Measurements from ENCODE around the gene TTC16. TPM values are rescaled to one million over a fixed set of nuclear protein-coding genes. Genes with fewer than 3 reads are reported as not detected.

Gene TTC16
- total and polyA plus RNA-seq, 2 of the 8 experiments (the other 6 are each of a cell fraction or from before 2014, with no cell fraction given): 0.03 TPM; not detected in 1

DNA sequence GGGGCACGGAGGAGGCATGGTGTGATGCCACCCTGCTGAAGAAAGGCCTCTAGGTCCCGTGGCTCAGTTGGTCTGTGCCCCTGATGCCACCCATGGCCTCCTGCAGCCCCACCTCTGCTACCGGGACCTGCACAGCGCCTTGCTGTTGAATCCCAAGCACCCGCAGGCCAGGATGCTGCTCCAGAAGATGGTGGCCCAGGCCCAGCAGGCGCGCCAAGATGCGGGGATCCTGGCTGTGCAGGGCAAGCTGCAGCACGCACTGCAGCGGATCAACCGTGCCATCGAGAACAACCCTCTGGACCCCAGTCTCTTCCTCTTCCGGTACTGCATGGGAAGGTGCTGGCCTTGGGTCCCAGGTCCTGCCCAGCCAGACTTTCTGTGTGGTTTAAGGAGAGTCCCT lies 7.1 kb downstream of the TTC16 start:
- no peak overlapping the region for H3K23ac ChIP-seq (ENCODE audit: insufficient read length)
- no peak overlapping the region for H3K4ac ChIP-seq (replicated peaks; ENCODE audit: insufficient read length, low read depth, low read length)
- no peak overlapping the region for H3K27ac ChIP-seq (ENCODE audit: low read depth, low read length)
- H2BK120ac ChIP-seq (replicated peaks; ENCODE audit: low read depth, low read length): no peak overlapping the region
- H4K91ac ChIP-seq (replicated peaks; ENCODE audit: insufficient read length, low read length): no peak overlapping the region
- H2AK5ac ChIP-seq (ENCODE audit: low read depth, low read length): 0 out of 2 replicates have a peak overlapping the region, but pooled peaks have one; percentile 33
- H3K23me2 ChIP-seq (ENCODE audit: low read depth, low read length): no peaks in the 10 kb centered on the region
- DNase-seq (ENCODE audit: low read depth in 1 of 2, low spot score in 2 of 2) (no peak), FAIRE-seq (no peak)
- no peak overlapping the region; the same call in 1 of the 2 replicates for H2BK5ac ChIP-seq (ENCODE audit: low read depth, low read length)
- H3K4me2 ChIP-seq (ENCODE audit: insufficient read depth in 1 of 2, low read depth in 2 of 2, low read length in 2 of 2): no peak overlapping the region
- no peak for TF ChIP-seq TAF1 (IDR thresholded peaks at IDR 0.05; ENCODE audit: low read depth, low read length)
- no peak for TF ChIP-seq BRCA1 (IDR thresholded peaks at IDR 0.05; ENCODE audit: low read depth, low read length)
- TF ChIP-seq, protein P1, sequence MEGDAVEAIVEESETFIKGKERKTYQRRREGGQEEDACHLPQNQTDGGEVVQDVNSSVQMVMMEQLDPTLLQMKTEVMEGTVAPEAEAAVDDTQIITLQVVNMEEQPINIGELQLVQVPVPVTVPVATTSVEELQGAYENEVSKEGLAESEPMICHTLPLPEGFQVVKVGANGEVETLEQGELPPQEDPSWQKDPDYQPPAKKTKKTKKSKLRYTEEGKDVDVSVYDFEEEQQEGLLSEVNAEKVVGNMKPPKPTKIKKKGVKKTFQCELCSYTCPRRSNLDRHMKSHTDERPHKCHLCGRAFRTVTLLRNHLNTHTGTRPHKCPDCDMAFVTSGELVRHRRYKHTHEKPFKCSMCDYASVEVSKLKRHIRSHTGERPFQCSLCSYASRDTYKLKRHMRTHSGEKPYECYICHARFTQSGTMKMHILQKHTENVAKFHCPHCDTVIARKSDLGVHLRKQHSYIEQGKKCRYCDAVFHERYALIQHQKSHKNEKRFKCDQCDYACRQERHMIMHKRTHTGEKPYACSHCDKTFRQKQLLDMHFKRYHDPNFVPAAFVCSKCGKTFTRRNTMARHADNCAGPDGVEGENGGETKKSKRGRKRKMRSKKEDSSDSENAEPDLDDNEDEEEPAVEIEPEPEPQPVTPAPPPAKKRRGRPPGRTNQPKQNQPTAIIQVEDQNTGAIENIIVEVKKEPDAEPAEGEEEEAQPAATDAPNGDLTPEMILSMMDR (IDR thresholded peaks at IDR 0.05; ENCODE audit: control extremely low read depth in 1 of 3, insufficient read depth in 1 of 3, low read depth in 1 of 3, low read length in 3 of 3): no peak
- no peak for TF ChIP-seq SP4 (IDR thresholded peaks at IDR 0.05; ENCODE audit: low read length)
- no peak for TF ChIP-seq GTF2F1 (IDR thresholded peaks at IDR 0.05; ENCODE audit: borderline replicate concordance, low read depth, low read length)
- TF ChIP-seq, protein P2, sequence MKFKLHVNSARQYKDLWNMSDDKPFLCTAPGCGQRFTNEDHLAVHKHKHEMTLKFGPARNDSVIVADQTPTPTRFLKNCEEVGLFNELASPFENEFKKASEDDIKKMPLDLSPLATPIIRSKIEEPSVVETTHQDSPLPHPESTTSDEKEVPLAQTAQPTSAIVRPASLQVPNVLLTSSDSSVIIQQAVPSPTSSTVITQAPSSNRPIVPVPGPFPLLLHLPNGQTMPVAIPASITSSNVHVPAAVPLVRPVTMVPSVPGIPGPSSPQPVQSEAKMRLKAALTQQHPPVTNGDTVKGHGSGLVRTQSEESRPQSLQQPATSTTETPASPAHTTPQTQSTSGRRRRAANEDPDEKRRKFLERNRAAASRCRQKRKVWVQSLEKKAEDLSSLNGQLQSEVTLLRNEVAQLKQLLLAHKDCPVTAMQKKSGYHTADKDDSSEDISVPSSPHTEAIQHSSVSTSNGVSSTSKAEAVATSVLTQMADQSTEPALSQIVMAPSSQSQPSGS (IDR thresholded peaks at IDR 0.05; ENCODE audit: low read length): no peak
- TF ChIP-seq GABPA (IDR thresholded peaks at IDR 0.05; ENCODE audit: borderline replicate concordance, insufficient read depth, low read length): no peak
- no peak overlapping the region for H3K56ac ChIP-seq (replicated peaks; ENCODE audit: insufficient read length, low read depth, low read length)
- WGBS, 2 experiments (ENCODE audit: extremely low coverage in 1 of 2, insufficient coverage in 1 of 2, insufficient read length in 1 of 2, insufficient replicate concordance in 2 of 2, low coverage in 1 of 2, low lambda C conversion rate in 2 of 2, missing lambda C conversion rate in 1 of 2): 100% methylated on average over 9 of the region's 13 CpGs; no CpG with 5 or more reads in 1 of the 2 experiments
- H2BK20ac ChIP-seq (ENCODE audit: low read length): 0 out of 2 replicates have a peak overlapping the region, but pooled peaks have one; percentile 61
- ChIA-PET POLR2A (ENCODE audit: partially characterized antibody) (interaction anchor here (1.1 to 3.2 kb wide), 2 partner anchors 11 to 28 kb away, joined by 3 to 11 read pairs; partner anchors contain the start of gene TOR2A), CTCF (ENCODE audit: partially characterized antibody) (interaction anchor here (1.3 to 3.4 kb wide), 2 partner anchors 12 to 20 kb away, joined by 4 to 22 read pairs; partner anchors contain the start of gene TOR2A)
- no peaks in the 10 kb centered on the region for H4K20me1 ChIP-seq (replicated peaks in 1 of 2; ENCODE audit: control insufficient read depth in 1 of 2, insufficient read depth in 2 of 2, low read length in 2 of 2)
- no peaks in the 10 kb centered on the region for H3K79me1 ChIP-seq (ENCODE audit: low read depth, low read length)
- H2AFZ ChIP-seq (ENCODE audit: low read length): no peak overlapping the region
- H2BK15ac ChIP-seq (ENCODE audit: low read length): peak overlapping the region; percentile 5; the same call in 1 of the 2 replicates
- H3K18ac ChIP-seq (ENCODE audit: extremely low read depth, low read length): no peak overlapping the region
- no peaks in the 10 kb centered on the region for H3K79me2 ChIP-seq (ENCODE audit: control insufficient read depth in 1 of 2, insufficient read depth in 2 of 2, low read length in 2 of 2)
- H3K14ac ChIP-seq (ENCODE audit: insufficient read length): no peak overlapping the region
- H3K9ac ChIP-seq (replicated peaks in 1 of 4; ENCODE audit: extremely low read depth in 1 of 4, low read depth in 3 of 4, low read length in 3 of 4): no peak overlapping the region
- no peaks in the 10 kb centered on the region for H3K36me3 ChIP-seq (ENCODE audit: control insufficient read depth in 2 of 4, insufficient read depth in 4 of 4, low read length in 3 of 4)
- no peak overlapping the region for H4K5ac ChIP-seq (ENCODE audit: insufficient read length, low read depth, low read length)
- H4K8ac ChIP-seq (ENCODE audit: extremely low read depth, insufficient read depth, low read length): no peak overlapping the region; the same call in 1 of the 2 replicates
- H3K4me3 ChIP-seq (ENCODE audit: extremely low read depth in 1 of 4, insufficient read depth in 2 of 4, low read depth in 3 of 4, low read length in 4 of 4): no peak overlapping the region
- H3K27me3 ChIP-seq (replicated peaks in 1 of 4; ENCODE audit: control insufficient read depth in 3 of 4, extremely low read depth in 1 of 4, insufficient read depth in 3 of 4, low read length in 3 of 4): no peaks in the 10 kb centered on the region
- peaks cover 0 to 18% (median 13%) of the 10 kb centered on the region in 4 experiments; a peak in 5 of 7 replicates for H3K4me1 ChIP-seq (replicated peaks in 1 of 4; ENCODE audit: control insufficient read depth in 3 of 4, insufficient read depth in 4 of 4, low read length in 3 of 4)
- no peak overlapping the region for H2BK12ac ChIP-seq (ENCODE audit: low read depth, low read length)
- H3K9me3 ChIP-seq (ENCODE audit: insufficient read depth in 2 of 2, low read depth in 1 of 2, low read length in 1 of 2): no peaks in the 10 kb centered on the region
